DMS114 treated with DMSO at 0.1 percent for 48 hours (cell line): ENCODE results near the gene CACNB3.
"Not testable (repeated sequence)": the region's sequence is repeated elsewhere in the genome, so short reads cannot be mapped to it uniquely, and the experiment has no call there.

Experiments
- DNase-seq: peaks from one replicate; lab custom pipeline; 2025; ENCODE audit not compliant: unreplicated experiment; lab: John Stamatoyannopoulos, UW

CACNB3 gene

DNA sequence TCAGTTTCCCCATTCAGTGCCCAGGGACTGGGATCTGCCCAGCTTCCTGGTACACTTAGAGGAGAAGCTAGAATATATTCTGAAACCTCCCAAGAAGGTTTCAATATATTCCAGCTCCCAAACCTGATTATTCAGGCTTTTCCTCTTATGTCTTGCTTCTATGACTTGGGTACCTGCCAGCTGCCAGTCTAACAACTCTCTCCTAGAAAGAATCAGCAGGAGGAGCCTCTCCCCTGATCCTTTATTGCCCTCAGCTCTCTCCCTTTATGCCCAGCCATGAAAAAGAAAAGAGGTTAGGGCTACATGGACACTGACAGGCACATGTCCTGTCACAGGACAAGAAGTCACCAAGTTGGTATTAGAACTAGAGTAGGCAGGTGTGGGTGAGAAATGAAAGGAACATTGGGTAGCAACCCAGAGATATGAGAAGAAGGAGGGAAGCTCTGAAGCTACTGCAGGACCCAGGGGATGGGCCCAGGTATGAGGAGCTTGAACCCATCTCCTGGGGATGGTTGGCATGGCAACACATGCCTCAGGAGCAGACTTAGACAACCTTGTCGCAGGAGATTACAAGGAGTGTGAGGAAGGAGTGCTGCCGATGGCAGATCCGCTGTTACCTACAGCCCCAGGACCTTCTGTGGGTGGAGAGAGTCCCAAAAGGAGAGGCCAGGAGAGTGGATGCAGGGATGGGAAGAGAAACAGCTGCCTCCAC, 2.0 kb upstream of the CACNB3 start:
- no peak for DNase-seq

DNA sequence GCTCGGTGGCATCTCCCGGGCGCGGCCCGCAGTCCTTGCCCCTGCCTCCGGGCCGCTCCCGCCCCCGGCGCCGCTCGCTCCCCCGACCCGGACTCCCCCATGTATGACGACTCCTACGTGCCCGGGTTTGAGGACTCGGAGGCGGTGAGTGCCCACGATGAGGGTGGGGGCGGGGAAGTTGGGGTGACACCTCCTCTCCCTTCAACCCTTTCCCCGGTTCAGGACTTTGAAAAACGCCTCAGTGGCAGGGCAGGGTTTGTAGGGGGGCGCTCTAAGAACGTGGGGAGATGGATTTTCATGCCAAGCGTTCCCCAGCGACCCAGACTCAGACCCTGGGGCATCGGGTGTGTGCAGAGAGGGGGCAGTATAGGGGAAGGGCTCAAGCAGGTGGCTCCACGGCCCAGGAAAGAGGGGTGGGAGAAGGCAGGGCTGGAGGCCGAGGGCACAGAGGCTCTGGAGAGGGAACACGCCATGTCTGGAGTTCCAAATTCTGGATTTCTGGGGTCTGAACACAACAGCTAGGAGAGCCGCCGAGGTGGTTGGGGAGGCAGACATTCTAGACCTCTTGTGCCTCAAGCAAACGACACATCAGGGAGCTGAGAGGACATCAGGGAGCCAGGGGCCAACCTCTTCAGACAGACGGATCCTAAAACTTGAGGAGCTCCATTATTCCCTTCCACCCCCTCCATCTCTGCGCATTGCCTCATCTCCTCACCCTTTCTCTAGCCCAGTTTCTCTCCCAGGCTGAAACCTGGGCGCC, 715 bp downstream of the CACNB3 start:
- no peak for DNase-seq

DNA sequence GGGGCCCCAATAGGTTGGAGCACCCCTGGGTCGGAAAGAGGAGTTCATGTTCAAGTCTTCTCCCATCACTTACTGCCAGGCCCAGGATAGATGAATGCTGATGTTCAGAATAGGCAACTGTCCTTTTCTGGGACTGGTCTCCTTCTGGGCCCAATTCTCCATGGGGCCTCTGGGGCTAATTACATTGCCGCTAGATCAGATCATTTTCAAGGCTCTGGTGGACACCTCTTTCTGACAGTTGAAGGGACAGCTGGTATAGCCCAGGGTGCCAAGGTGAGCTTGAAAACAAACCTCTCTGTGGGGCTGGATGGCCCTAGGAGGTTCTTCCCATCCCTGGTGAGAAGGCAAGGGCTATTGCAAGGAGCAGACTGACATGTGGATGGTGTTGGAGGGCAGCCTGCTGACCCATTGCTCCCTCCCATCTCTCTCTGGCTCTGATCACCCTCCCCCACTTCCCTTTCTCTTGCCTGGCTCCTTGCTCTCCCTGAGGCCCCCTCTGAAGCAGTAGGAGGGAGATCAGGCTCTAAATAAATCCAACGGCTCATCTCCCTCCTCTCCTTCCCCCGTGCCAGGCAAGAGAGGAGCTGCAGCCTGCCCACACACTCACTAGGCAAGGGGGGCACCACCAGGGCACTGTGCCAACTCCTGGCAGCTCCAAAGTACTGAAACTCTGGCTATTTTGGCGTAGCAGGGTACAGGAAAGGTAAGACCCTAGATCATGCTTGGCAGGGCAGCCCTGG, 1.9 kb downstream of the CACNB3 start:
- no peak for DNase-seq

DNA sequence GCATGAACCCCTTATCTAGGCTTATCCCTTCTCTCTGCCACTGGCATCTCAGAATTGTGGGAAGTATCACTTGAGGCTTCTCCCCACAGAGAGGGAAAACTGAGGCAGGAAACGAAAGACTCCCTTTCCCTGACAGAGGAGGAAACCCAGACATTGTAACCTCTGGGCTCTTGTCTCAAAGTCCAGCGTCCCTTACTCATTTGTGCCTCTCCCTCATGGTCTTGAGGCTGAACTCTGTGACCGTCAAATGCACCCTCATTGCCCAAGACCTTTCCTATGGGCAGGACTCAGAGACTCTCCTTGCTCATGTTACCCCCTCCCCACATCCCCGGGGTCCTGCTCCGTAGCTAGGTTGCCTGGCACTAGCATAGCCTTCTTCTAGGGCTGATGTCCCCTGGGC, 3.8 kb downstream of the CACNB3 start:
- DNase-seq: no peak

- DNase-seq: no peak
Measured at GRCh38 chr12:48822711-48823110, 4.4 kb downstream of the CACNB3 start.

DNA sequence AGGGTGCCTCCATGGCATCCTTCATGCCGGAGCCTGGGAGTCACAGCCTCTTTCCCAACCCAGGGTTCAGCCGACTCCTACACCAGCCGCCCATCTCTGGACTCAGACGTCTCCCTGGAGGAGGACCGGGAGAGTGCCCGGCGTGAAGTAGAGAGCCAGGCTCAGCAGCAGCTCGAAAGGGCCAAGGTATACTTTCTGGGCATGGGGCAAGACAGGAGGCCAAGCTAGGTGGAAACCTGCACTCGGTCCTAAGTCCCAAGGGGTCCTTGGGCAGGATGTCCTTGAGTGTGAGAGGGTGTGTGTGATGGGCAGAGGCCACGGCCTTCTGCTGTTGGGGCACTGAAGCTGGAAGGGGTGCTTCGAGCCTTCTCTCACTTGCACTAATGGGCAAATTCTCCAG, 5.0 kb downstream of the CACNB3 start:
- DNase-seq: no peak

- no peak for DNase-seq
Measured at GRCh38 chr12:48824112-48824511, 5.8 kb downstream of the CACNB3 start.

- DNase-seq: no peak
Measured at GRCh38 chr12:48824905-48825304, 6.6 kb downstream of the CACNB3 start.

GRCh38 chr12:48826209-48826855, 8.0 kb downstream of the CACNB3 start:
- no peak for DNase-seq

DNA sequence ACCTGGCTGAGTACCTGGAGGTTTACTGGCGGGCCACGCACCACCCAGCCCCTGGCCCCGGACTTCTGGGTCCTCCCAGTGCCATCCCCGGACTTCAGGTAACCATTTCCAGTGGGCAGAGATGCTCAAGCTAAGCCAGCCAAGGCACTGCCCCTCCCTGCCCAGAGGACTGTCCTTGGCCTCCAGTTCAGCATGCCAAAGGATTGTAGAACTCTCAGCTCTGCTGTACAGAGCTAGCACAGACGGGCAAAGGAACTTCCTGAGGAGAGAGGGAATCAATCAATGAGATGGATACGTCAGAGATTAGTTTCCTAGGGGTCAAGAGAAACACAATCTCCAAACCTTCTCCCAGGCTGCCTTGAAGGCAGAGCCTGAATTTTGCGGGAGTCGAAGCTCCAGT, 8.7 kb downstream of the CACNB3 start:
- no peak for DNase-seq

DNA sequence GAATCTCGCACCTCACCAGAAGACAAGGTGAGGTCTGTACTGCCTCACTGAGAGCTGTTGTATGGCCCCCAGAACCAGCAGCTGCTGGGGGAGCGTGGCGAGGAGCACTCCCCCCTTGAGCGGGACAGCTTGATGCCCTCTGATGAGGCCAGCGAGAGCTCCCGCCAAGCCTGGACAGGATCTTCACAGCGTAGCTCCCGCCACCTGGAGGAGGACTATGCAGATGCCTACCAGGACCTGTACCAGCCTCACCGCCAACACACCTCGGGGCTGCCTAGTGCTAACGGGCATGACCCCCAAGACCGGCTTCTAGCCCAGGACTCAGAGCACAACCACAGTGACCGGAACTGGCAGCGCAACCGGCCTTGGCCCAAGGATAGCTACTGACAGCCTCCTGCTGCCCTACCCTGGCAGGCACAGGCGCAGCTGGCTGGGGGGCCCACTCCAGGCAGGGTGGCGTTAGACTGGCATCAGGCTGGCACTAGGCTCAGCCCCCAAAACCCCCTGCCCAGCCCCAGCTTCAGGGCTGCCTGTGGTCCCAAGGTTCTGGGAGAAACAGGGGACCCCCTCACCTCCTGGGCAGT, 9.3 kb downstream of the CACNB3 start:
- no peak for DNase-seq

DNA sequence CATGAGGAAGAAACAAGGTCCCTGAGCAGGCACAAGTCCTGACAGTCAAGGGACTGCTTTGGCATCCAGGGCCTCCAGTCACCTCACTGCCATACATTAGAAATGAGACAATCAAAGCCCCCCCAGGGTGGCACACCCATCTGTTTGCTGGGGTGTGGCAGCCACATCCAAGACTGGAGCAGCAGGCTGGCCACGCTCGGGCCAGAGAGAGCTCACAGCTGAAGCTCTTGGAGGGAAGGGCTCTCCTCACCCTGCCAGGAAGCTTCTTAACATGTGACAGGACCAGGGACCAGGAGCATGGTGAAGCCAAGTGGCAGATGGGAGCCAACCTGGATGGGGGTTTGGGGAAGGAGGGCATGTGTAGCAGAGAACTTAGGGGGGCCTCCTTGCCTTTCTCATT, 10.0 kb downstream of the CACNB3 start:
- DNase-seq: no peak

- no peak for DNase-seq
Measured at GRCh38 chr12:48828841-48829575, 10.7 kb downstream of the CACNB3 start.

- DNase-seq: no peak
Measured at GRCh38 chr12:48831257-48831656, 13.0 kb downstream of the CACNB3 start.

- no peak for DNase-seq
Measured at GRCh38 chr12:48832321-48833060, 14.2 kb downstream of the CACNB3 start.

DNA sequence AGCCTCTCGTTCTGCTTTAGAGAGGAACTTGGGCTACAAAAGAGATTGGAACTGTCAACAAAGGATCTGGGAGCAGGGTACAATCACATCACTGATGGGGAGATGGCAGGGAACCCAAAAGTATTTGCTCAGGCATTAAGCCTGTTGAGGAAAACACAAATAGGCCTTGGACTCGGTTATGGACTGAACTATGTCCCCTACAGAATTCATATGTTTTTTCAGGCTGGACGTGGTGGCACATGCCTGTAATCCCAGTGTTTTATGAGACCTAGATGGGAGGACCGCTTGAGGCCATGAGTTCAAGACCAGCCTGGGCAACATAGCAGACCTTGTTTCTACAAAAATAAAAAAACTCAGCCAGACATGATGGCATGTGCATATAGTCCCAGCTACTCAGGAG, 19.8 kb downstream of the CACNB3 start:
- DNase-seq: no peak

DNA sequence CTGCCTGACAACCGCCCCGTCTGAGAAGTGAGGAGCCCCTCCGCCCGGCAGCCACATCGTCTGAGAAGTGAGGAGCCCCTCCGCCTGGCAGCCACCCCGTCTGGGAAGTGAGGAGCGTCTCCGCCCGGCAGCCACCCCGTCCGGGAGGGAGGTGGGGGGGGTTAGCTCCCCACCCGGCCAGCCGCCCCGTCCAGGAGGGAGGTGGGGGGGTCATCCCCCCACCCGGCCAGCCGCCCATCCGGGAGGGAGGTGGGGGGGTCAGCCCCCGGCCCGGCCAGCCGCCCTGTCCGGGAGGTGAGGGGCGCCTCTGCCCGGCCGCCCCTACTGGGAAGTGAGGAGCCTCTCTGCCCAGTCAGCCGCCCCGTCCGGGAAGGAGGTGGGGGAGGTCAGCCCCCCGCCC, 23.7 kb downstream of the CACNB3 start:
- DNase-seq: not testable (repeated sequence)

- DNase-seq: peak; percentile 97
Measured at GRCh38 chr12:48851883-48852733, 33.8 kb downstream of the CACNB3 start, which contains the start of gene DDX23. DDX23 (minus strand) TSS chr12:48852163; CDS start chr12:48845782, 6,381 bp downstream.
